Neural crest cell (in vitro differentiated cells): ENCODE results near the gene ADI1. TPM values are rescaled to one million over a fixed set of nuclear protein-coding genes. Genes with fewer than 3 reads are reported as not detected.

Source experiments
- DNase-seq: peaks from one replicate; pipeline ENCODE4 v3.0.0; 2021; ENCODE audit warnings: low read depth, mixed read lengths, low spot score
- H3K27ac Mint-ChIP-seq: one replicate; pipeline ENCODE4 v1.8.0; 2021; ENCODE audit warnings: mild to moderate bottlenecking, mixed read lengths; ENCODE audit not compliant: unreplicated experiment
- H3K27me3 Mint-ChIP-seq: 2 replicates; pipeline ENCODE4 v1.8.0; 2021; ENCODE audit warnings: low read depth, mild to moderate bottlenecking, mixed read lengths
- H3K36me3 Mint-ChIP-seq: 2 replicates; pipeline ENCODE4 v1.8.0; 2021; ENCODE audit warnings: low read depth, mild to moderate bottlenecking, mixed read lengths
- H3K4me1 Mint-ChIP-seq: 2 replicates; pipeline ENCODE4 v1.8.0; 2021; ENCODE audit warnings: mixed read lengths
- H3K4me3 Mint-ChIP-seq: one replicate; pipeline ENCODE4 v1.8.0; 2021; ENCODE audit warnings: mild to moderate bottlenecking, mixed read lengths
- H3K9me3 Mint-ChIP-seq: 2 replicates; pipeline ENCODE4 v1.8.0; 2021; ENCODE audit warnings: mixed read lengths
- CTCF ChIP-seq: fragments of 200-600 bp; sonication (generic); conservative IDR thresholded peaks from 2 replicates; pipeline ENCODE4 v1.5.0; 2021; ENCODE audit warnings: antibody characterized with exemption, mild to moderate bottlenecking
- total RNA-seq: library from RNA; stranded (reverse); gene quantifications from 2 replicates; pipeline ENCODE4 v1.2.1, GENCODE V29; 2021

The ADI1 gene
- total RNA-seq, 1 donor from 2014 or later = 32.8 TPM

DNA sequence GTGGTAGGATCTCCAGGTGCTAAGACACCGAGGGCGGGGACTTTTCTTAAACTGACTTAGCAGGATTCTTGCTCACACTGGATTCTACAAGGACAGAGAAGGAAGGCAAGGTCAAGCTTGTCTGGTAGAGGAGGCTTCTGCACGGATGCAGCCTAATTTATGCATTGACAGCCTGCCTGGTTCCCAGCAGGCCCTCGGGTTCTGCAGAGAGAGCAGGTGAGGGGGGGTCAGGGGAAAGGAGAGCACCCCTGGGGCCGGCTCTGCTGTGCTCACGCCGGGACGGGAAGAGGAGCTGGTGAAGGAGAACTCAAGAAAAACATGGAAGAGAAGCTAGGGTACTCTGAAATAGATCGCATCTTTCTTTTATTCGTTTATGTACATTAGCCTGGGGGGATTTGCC is 46.4 kb downstream of the ADI1 start:
- no peak for DNase-seq
- Mint-ChIP-seq H3K36me3 (peaks cover 4% of the 10 kb centered on the region), H3K27ac (peak overlapping the region; percentile 88), H3K9me3 (no peaks in the 10 kb centered on the region), H3K27me3 (no peaks in the 10 kb centered on the region), H3K4me1 (peaks cover 31% of the 10 kb centered on the region), H3K4me3 (no peak overlapping the region)
- TF ChIP-seq CTCF = no peak

DNA sequence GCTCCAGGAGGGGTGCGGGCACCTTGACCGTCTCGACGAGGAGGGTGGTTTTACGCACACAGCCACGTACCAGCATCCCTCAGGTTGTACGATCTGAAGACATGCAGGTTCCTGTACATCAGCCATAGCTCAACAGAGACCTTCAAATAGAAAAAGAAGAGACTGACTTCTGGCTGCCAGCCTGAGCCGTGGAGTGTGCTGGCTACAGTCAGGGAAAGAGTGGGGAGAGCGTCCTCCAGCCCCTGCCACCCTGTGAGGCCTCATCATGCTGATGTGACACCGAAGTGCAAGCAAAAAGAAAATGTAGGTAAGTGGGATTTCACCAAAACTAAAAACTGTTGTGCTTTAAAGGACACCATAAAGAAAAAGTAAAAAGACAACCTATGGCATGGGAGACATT is 47.0 kb downstream of the ADI1 start:
- TF ChIP-seq CTCF = no peak
- Mint-ChIP-seq H3K36me3 (peaks cover 4% of the 10 kb centered on the region), H3K27me3 (no peaks in the 10 kb centered on the region), H3K9me3 (no peaks in the 10 kb centered on the region), H3K4me3 (no peak overlapping the region), H3K27ac (no peak overlapping the region), H3K4me1 (peaks cover 24% of the 10 kb centered on the region)
- DNase-seq = no peak

DNA sequence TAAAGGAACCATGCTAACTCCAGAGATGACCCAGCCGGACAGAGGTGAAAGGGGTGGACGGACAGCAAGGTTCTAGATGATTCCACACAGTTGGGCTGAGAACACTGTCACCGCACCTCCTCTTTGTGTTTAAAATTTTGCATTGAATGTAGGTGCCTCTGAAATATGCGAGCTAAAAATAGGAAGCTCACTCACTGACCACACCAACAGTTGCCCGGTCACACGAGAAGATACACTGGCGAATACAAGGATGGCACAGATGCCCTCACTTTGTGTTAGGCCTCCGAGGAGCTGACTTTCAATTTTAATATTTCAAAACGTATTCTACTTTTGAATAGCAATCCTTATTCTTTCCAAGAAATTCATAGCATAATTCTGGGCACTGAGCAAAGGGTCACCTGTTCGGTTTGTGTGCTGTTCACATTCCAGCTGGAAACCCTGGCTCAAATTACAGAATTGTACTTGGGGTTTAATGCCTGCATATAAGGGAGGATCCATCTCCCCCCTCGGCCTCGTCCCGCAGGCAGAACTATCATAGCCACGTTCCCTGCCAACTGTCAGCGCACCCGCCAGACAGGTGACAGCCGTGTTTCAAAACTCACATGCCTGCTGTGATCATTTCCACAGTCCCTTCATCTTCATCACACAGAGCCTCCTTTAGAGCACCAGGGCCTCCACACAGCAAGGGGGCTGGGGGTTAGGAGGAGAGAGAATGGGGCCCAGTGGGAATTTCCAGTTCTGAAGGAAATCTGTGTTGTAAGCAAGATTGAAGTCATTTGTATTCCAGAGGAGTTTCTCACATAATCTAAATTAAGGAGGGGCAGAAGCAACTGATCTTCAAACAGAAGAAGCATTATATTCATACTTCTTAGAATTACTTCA is 48.2 kb downstream of the ADI1 start:
- no peak for DNase-seq
- Mint-ChIP-seq H3K36me3 (peaks cover 4% of the 10 kb centered on the region), H3K27me3 (no peaks in the 10 kb centered on the region), H3K9me3 (no peaks in the 10 kb centered on the region), H3K4me1 (peaks cover 14% of the 10 kb centered on the region), H3K4me3 (no peak overlapping the region), H3K27ac (no peak overlapping the region)
- no peak for TF ChIP-seq CTCF

GRCh38 chr2:3470166-3470651 is 49.1 kb downstream of the ADI1 start:
- Mint-ChIP-seq H3K9me3 (no peaks in the 10 kb centered on the region), H3K36me3 (peaks cover 4% of the 10 kb centered on the region)

GRCh38 chr2:3469486-3469885 is 49.8 kb downstream of the ADI1 start:
- Mint-ChIP-seq H3K36me3 (peaks cover 4% of the 10 kb centered on the region), H3K4me1 (peaks cover 7% of the 10 kb centered on the region), H3K9me3 (no peaks in the 10 kb centered on the region), H3K27ac (peak overlapping the region; percentile 22), H3K4me3 (no peak overlapping the region), H3K27me3 (no peaks in the 10 kb centered on the region)
- DNase-seq = no peak
- TF ChIP-seq CTCF = no peak

More at GRCh38 chr2:3470166-3470651, 49.1 kb downstream of the ADI1 start:
- peaks cover 7% of the 10 kb centered on the region for H3K4me1 Mint-ChIP-seq
- no peak for TF ChIP-seq CTCF
- H3K27ac Mint-ChIP-seq = peak overlapping the region; percentile 43
- DNase-seq = no peak
- H3K27me3 Mint-ChIP-seq = no peaks in the 10 kb centered on the region
- H3K4me3 Mint-ChIP-seq = no peak overlapping the region
